Activated CD4-positive, alpha-beta memory T cell treated with anti-CD3 and anti-CD28 coated beads, Interleukin-2, amount 10 ng/mL, durations not matched to agents 7 days and 5 days (primary cell): ENCODE measurements around the gene BOC. TPM values are rescaled to one million over a fixed set of nuclear protein-coding genes. Genes with fewer than 3 reads are reported as not detected.

Experiments used
- CTCF ChIA-PET: fragments of 350-600 bp; sonication (Branson Sonifier 250); formaldehyde crosslinking; loops from one replicate; lab custom pipeline; 2021; ENCODE audit warnings: antibody characterized with exemption, inconsistent platforms; lab: Charles Lee
- POLR2A ChIA-PET: fragments of 350-600 bp; sonication (Branson Sonifier 250); formaldehyde crosslinking; loops from one replicate; lab custom pipeline; 2021; ENCODE audit warnings: antibody characterized with exemption; lab: Charles Lee
- DNase-seq: peaks from one replicate; pipeline ENCODE4 v3.0.0-alpha.2; 2020
- H3K27ac Mint-ChIP-seq: one replicate; pipeline ENCODE4 v1.8.0; 2021; ENCODE audit warnings: mild to moderate bottlenecking, mixed read lengths
- H3K27me3 Mint-ChIP-seq: one replicate; pipeline ENCODE4 v1.8.0; 2021; ENCODE audit warnings: mixed read lengths
- H3K36me3 Mint-ChIP-seq: one replicate; pipeline ENCODE4 v1.8.0; 2021; ENCODE audit warnings: low read depth, mixed read lengths
- H3K4me1 Mint-ChIP-seq: one replicate; pipeline ENCODE4 v1.8.0; 2021; ENCODE audit warnings: mixed read lengths
- H3K4me3 Mint-ChIP-seq: one replicate; pipeline ENCODE4 v1.8.0; 2021; ENCODE audit warnings: mild to moderate bottlenecking, mixed read lengths
- H3K9me3 Mint-ChIP-seq: one replicate; pipeline ENCODE4 v1.8.0; 2021; ENCODE audit warnings: mixed read lengths
- total RNA-seq, 2 experiments: library from RNA; stranded (reverse); gene quantifications; one replicate each; pipeline ENCODE4 v1.2.3, GENCODE V29; 2021

Gene BOC
- total RNA-seq, 2 experiments from 2014 or later: not detected

DNA sequence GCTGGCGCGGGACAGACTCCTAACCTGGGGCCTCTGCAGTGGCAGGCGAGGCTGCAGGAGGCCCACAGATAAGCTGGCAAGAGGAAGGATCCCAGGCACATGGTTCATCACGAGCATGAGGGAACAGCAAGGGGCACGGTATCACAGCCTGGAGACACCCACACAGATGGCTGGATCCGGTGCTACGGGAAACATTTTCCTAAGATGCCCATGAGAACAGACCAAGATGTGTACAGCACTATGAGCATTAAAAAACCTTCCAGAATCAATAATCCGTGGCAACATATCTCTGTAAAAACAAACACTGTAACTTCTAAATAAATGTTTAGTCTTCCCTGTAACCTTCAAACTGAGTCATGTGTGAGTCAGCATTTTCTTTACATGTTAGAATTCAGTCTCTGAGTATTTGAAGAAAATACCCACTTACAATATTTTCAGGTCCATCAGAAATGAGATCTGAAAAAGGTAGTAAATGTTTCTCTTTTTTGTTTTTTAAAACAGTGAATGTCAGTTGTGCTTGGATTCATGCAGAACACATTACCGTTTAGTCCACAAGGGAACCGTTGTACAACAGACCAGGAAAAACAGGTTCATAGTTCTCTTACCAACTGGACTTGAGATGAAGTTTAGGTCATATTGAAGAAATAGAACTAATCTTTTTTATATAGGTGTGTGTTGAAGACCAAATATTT, 75.9 kb downstream of the BOC start:
- Mint-ChIP-seq H3K4me1 (no peaks in the 10 kb centered on the region), H3K27me3 (no peaks in the 10 kb centered on the region), H3K9me3 (no peaks in the 10 kb centered on the region), H3K27ac (no peak overlapping the region), H3K4me3 (no peak overlapping the region), H3K36me3 (no peaks in the 10 kb centered on the region)
- ChIA-PET CTCF (interaction anchor here (1.0 to 2.6 kb wide), 11 partner anchors 9 to 645 kb away, joined by 3 to 10 read pairs (median 4); no protein-coding TSS in a partner anchor), POLR2A (no interaction called here)
- no peak for DNase-seq

DNA sequence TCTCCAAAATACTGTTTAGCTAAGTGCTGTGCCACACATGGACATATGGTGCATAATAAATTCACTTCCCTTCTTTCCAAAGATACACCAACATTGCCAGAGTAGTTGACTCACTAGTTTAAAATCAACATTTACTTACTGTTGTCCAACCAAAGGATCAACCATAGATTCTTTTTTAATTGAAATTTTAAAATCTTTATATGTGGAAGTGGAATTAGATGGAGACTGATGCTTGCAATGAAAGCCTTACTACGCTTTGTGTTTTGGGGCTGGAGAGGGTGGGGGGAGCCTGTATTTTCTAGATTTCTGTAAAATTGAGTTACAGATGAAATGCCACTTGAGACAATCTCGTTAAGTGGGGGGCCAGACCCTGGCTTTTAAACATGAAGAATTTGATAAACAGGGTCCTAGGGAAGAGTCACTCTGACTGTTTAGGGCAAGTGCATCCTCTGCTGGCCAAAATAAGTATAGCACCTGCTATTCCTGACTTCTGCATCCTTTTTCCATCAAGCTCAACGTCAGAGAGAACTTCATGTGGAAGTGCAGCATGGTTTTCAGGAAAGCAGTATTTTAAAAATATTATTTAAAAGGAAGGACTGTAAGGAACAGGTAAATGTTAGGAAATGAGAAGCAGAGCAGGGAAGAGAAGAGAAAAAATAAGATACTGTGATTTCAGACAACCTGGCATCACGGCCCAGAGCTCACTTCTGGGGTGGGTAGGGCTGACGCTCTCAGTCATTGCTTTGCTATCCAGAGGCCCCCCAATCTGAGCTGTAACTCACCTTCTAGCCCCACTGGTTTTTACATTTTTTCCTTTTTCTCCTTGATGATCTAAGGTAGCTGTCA, 76.7 kb downstream of the BOC start:
- DNase-seq: peak; percentile 46
- ChIA-PET CTCF (interaction anchor here (0.6 to 2.6 kb wide), 30 partner anchors 9 to 646 kb away, joined by 3 to 17 read pairs (median 4); no protein-coding TSS in a partner anchor), POLR2A (no interaction called here)
- no peak overlapping the region for H3K4me3 Mint-ChIP-seq
- no peaks in the 10 kb centered on the region for H3K4me1 Mint-ChIP-seq
- no peak overlapping the region for H3K27ac Mint-ChIP-seq
- no peaks in the 10 kb centered on the region for H3K9me3 Mint-ChIP-seq
- no peaks in the 10 kb centered on the region for H3K36me3 Mint-ChIP-seq
- H3K27me3 Mint-ChIP-seq: no peaks in the 10 kb centered on the region

DNA sequence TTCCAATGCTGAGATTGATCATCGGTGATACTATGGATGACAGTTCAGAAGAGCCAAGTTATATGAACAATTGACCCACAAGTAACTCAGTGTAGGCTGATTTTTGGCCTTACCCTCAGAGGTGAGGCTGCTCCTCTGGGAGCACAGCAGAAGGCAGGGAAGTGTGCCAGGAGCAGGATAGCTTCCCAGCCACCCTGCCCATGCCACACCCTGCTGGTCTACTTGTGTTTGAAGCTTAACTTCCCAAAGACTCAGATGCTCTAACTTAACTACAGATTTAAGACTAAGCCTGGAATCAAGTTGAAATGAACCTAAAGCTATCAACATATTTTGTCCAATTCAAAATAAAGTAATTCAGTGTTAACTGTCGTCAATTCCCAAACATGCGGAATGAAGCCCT, 77.5 kb downstream of the BOC start:
- DNase-seq: no peak
- no peak overlapping the region for H3K4me3 Mint-ChIP-seq
- H3K4me1 Mint-ChIP-seq: no peaks in the 10 kb centered on the region
- H3K27ac Mint-ChIP-seq: no peak overlapping the region
- no peaks in the 10 kb centered on the region for H3K9me3 Mint-ChIP-seq
- no peaks in the 10 kb centered on the region for H3K27me3 Mint-ChIP-seq
- CTCF ChIA-PET: interaction anchor here (0.8 to 2.6 kb wide), 23 partner anchors 8 to 647 kb away, joined by 3 to 17 read pairs (median 4); no protein-coding TSS in a partner anchor
- POLR2A ChIA-PET: no interaction called here
- no peaks in the 10 kb centered on the region for H3K36me3 Mint-ChIP-seq

DNA sequence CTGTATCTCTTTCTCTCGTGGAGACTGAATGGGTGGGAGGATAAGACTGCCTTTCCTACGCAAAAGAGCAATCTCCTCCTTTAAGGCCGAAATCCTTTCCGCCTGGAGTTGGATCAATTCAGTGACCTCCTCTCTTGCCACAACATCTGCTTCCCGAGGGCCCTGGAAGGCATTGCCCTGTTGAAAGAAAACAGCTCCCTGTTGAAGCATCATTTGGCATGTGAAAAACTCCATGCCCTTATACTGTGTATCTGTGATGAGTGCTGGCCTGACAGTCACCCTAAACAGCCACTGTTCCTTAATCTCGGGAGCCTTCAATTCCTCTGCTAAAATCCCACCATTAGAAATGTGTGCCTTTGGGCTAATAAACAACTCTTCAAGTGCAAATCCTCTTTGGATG, 80.2 kb downstream of the BOC start:
- H3K4me3 Mint-ChIP-seq: no peak overlapping the region
- no peaks in the 10 kb centered on the region for H3K36me3 Mint-ChIP-seq
- DNase-seq: no peak
- ChIA-PET POLR2A (no interaction called here), CTCF (no interaction called here)
- no peak overlapping the region for H3K27ac Mint-ChIP-seq
- H3K27me3 Mint-ChIP-seq: no peaks in the 10 kb centered on the region
- no peaks in the 10 kb centered on the region for H3K4me1 Mint-ChIP-seq
- H3K9me3 Mint-ChIP-seq: no peaks in the 10 kb centered on the region

DNA sequence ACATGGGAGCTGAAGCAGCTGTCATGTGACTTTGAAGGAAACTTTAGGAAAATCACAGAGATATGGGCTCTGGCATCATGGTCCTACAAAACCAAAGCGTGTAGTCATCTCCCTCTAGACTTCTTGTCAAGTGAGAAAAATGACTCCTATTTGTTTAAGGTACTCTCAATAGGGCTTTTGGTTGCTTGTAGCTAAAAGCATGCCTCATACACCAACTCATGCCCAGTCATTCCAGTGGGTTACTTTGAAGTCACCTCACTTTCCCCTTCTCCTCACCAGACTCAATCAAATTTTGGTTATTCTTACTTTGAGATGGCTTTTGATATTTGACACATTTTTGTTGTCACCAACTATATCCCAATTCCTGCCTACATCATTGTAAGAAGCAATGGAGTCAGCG, 81.6 kb downstream of the BOC start:
- ChIA-PET POLR2A (no interaction called here), CTCF (interaction anchor here (0.7 kb wide), 1 partner anchor 10 kb away, joined by 3 read pairs; no protein-coding TSS in a partner anchor)
- H3K4me1 Mint-ChIP-seq: no peaks in the 10 kb centered on the region
- no peak for DNase-seq
- no peak overlapping the region for H3K27ac Mint-ChIP-seq
- no peaks in the 10 kb centered on the region for H3K27me3 Mint-ChIP-seq
- no peaks in the 10 kb centered on the region for H3K9me3 Mint-ChIP-seq
- H3K36me3 Mint-ChIP-seq: no peaks in the 10 kb centered on the region
- no peak overlapping the region for H3K4me3 Mint-ChIP-seq

DNA sequence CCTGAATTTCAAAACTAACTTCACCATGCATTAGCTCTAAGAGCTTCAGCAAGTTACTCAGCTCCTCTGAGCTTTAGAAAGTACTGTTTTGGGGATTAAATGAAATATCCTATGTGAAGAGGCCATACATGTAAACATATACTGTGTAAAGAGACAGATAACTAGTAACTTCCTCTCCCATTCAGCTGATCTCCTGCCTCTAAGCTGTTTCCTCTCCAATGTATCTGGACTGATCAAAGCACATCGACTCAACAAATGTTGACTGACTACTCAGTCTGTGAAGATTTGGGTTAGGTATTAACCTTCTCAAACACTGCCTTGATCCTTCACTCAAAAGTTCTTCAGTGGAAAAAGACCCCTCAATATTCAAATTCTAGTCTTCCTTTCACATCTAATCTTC, 82.0 kb downstream of the BOC start:
- H3K36me3 Mint-ChIP-seq: no peaks in the 10 kb centered on the region
- no peaks in the 10 kb centered on the region for H3K27me3 Mint-ChIP-seq
- POLR2A ChIA-PET: no interaction called here
- CTCF ChIA-PET: interaction anchor here (0.7 kb wide), 1 partner anchor 10 kb away, joined by 3 read pairs; no protein-coding TSS in a partner anchor
- no peak overlapping the region for H3K4me3 Mint-ChIP-seq
- H3K27ac Mint-ChIP-seq: no peak overlapping the region
- H3K9me3 Mint-ChIP-seq: no peaks in the 10 kb centered on the region
- no peak for DNase-seq
- H3K4me1 Mint-ChIP-seq: no peaks in the 10 kb centered on the region

DNA sequence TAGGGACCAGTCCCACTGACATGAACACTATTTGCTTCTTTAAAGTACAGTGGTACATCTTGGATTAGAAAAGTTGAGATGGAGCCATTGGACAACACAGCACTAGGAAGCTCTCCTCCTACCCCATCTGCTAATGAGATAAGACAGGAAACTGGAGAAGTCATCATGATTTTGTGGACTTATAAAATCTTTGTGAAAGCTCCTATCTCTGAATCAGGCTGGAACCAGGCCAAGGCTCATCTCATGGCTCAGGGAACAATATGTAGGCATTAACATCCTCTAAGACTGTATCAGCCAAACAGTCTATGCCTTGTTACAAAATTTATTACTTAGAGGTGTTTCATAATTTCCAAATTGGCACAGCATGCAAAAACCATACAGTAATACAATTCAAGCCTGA, 84.1 kb downstream of the BOC start:
- H3K36me3 Mint-ChIP-seq: no peaks in the 10 kb centered on the region
- H3K27ac Mint-ChIP-seq: no peak overlapping the region
- H3K9me3 Mint-ChIP-seq: no peaks in the 10 kb centered on the region
- H3K27me3 Mint-ChIP-seq: no peaks in the 10 kb centered on the region
- H3K4me1 Mint-ChIP-seq: no peaks in the 10 kb centered on the region
- no peak overlapping the region for H3K4me3 Mint-ChIP-seq
- ChIA-PET CTCF (interaction anchor here (0.6 kb wide), 1 partner anchor 236 kb away, joined by 3 read pairs; no protein-coding TSS in a partner anchor), POLR2A (no interaction called here)
- DNase-seq: no peak

DNA sequence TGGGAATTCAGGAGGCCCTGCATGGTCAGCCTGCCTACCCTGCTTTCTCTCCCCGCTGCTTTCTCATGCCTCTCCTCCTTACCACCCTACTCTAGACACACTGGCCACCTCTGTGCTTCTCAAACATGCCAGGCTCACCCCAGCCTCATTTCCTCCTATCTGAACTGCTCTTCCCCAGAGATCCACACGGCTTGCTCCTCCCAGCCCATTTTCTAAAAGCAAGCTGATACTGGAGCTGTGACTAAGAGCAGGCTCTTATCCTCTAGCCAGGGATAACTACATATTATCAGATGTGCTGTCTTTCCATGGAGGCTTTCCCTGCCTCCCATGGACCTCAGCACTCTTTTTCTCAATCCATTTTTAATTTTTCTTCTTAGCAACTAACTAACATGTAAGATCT, 85.9 kb downstream of the BOC start:
- no peaks in the 10 kb centered on the region for H3K9me3 Mint-ChIP-seq
- no peaks in the 10 kb centered on the region for H3K27me3 Mint-ChIP-seq
- CTCF ChIA-PET: interaction anchor here (1.4 kb wide), 1 partner anchor 9 kb away, joined by 5 read pairs; no protein-coding TSS in a partner anchor
- H3K4me3 Mint-ChIP-seq: no peak overlapping the region
- H3K4me1 Mint-ChIP-seq: no peaks in the 10 kb centered on the region
- H3K27ac Mint-ChIP-seq: no peak overlapping the region
- POLR2A ChIA-PET: no interaction called here
- no peaks in the 10 kb centered on the region for H3K36me3 Mint-ChIP-seq
- DNase-seq: no peak

DNA sequence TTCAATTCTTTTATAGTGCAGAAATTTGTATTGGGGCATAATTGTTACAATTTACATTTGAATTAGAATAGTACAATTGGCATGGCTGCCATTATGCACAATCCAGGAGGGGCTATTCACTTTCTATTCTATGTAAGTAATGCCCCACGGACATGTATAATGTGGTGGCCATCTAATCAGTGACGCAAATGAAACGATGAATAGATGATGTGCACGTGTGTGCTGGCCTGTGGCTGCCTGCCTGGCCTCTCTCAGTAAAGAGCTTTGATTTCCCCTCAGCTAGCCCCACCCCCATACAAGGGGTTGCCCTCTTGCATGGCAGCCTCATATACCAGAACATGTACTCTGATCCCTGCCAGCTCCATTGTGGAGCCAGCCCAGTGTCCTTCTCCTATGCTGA, 86.5 kb downstream of the BOC start:
- Mint-ChIP-seq H3K27ac (no peak overlapping the region), H3K27me3 (no peaks in the 10 kb centered on the region), H3K4me1 (no peaks in the 10 kb centered on the region), H3K9me3 (no peaks in the 10 kb centered on the region), H3K36me3 (no peaks in the 10 kb centered on the region), H3K4me3 (no peak overlapping the region)
- ChIA-PET POLR2A (no interaction called here), CTCF (interaction anchor here (1.0 kb wide), 1 partner anchor 9 kb away, joined by 4 read pairs; no protein-coding TSS in a partner anchor)
- no peak for DNase-seq

- Mint-ChIP-seq H3K4me3 (no peak overlapping the region), H3K27ac (no peak overlapping the region), H3K9me3 (no peaks in the 10 kb centered on the region), H3K36me3 (no peaks in the 10 kb centered on the region), H3K27me3 (no peaks in the 10 kb centered on the region), H3K4me1 (no peaks in the 10 kb centered on the region)
- DNase-seq: no peak
- CTCF ChIA-PET: no interaction called here
- POLR2A ChIA-PET: no interaction called here
Measured at GRCh38 chr3:113300596-113300995, 89.2 kb downstream of the BOC start.

DNA sequence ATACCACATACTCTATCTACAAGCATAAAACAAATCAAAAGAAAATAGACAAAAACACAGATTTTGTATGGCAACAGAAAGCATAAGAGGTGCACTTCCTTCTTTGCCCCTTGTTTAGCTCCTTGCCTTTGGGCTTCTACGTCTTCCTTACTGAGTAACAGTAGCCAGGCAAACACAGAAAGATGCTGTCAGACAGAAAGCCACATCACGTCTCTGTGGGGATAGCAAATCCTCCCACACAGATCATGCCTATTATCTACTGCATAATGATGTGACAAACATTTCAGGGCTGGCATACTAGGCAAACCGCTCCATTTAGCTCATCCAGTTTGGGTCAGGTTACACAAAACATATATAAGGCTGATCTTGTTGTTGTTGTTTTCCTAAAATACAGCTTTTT, 92.7 kb downstream of the BOC start:
- CTCF ChIA-PET: no interaction called here
- no peaks in the 10 kb centered on the region for H3K36me3 Mint-ChIP-seq

DNA sequence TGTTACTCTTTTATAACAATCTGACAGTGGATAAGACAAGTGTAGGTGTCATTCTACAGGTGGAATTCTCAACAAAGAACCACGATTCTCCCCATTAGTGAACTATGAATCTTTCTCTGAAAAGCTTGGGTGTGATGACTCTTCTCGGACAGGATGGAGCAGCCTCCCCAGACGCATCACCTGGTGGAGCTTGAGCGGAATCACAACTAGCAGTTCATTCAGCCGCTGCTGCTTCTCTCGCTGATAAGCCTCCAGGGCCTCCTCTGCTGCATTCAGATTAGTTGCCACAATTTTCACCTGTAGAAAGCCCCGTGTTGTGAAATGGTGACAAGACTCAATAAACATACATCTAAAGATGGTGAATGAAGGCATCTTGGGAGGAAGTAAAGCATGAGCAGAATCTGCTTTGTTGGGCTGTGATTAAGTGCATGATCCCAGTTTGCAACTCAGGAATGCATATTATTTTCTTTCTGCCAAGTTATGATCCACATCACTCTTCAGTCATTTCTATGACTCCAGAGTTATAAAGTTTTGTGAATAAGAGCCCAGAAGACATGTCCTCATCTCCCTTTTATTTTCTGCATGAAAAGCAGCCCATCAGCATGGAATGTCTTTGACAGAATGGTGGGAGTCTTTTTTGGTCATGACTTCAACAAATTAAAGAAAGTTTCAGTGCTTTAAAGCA, 93.6 kb downstream of the BOC start:
- no peak overlapping the region for H3K27ac Mint-ChIP-seq

More for the DNA sequence above, 92.7 kb downstream of the BOC start:
- Mint-ChIP-seq H3K4me1 (no peaks in the 10 kb centered on the region), H3K9me3 (no peaks in the 10 kb centered on the region), H3K27me3 (no peaks in the 10 kb centered on the region), H3K4me3 (no peak overlapping the region), H3K27ac (no peak overlapping the region)
- POLR2A ChIA-PET: no interaction called here
- no peak for DNase-seq

GRCh38 chr3:113310960-113311359, 99.6 kb downstream of the BOC start:
- ChIA-PET POLR2A (no interaction called here), CTCF (no interaction called here)
- Mint-ChIP-seq H3K9me3 (peaks cover 21% of the 10 kb centered on the region), H3K4me1 (no peaks in the 10 kb centered on the region), H3K27ac (no peak overlapping the region), H3K36me3 (peaks cover 28% of the 10 kb centered on the region), H3K27me3 (no peaks in the 10 kb centered on the region), H3K4me3 (no peak overlapping the region)
- DNase-seq: no peak

More for the DNA sequence above, 93.6 kb downstream of the BOC start:
- POLR2A ChIA-PET: no interaction called here
- Mint-ChIP-seq H3K9me3 (no peaks in the 10 kb centered on the region), H3K4me3 (no peak overlapping the region), H3K27me3 (no peaks in the 10 kb centered on the region), H3K36me3 (no peaks in the 10 kb centered on the region), H3K4me1 (no peaks in the 10 kb centered on the region)
- no peak for DNase-seq
- CTCF ChIA-PET: no interaction called here
